HEK293 (cell line): ENCODE data around the gene SNCAIP.

Experiments used
- CTCF ChIP-seq: fragments of 450-650 bp; formaldehyde crosslinking; IDR thresholded peaks from 2 replicates; pipeline ENCODE4 v1.5.1; 2016; ENCODE audit warnings: missing biosample characterization, missing genetic modification characterization
- KLF10 ChIP-seq: fragments of 450-650 bp; IDR thresholded peaks from 2 replicates; pipeline ENCODE4 v1.5.1; 2018; ENCODE audit warnings: missing biosample characterization, mild to moderate bottlenecking, missing genetic modification characterization
- TRIM28 ChIP-seq: IDR thresholded peaks from 2 replicates; pipeline ENCODE4 v1.6.1; 2011; ENCODE audit warnings: low read length, control low read depth, borderline replicate concordance
- ZBTB8A ChIP-seq: fragments of 450-650 bp; formaldehyde crosslinking; IDR thresholded peaks from 2 replicates; pipeline ENCODE4 v1.5.1; 2016; ENCODE audit warnings: missing biosample characterization, missing genetic modification characterization
- ZFHX2 ChIP-seq: fragments of 450-650 bp; formaldehyde crosslinking; conservative IDR thresholded peaks from 2 replicates; pipeline ENCODE4 v1.5.1; 2016; ENCODE audit warnings: missing biosample characterization, missing genetic modification characterization
- ZNF610 ChIP-seq: fragments of 450-650 bp; formaldehyde crosslinking; IDR thresholded peaks from 2 replicates; pipeline ENCODE4 v1.5.1; 2016; ENCODE audit warnings: missing biosample characterization, missing genetic modification characterization, borderline replicate concordance
- ZNF747 ChIP-seq: fragments of 450-650 bp; formaldehyde crosslinking; IDR thresholded peaks from 2 replicates; pipeline ENCODE4 v1.5.1; 2016; ENCODE audit warnings: missing biosample characterization, missing genetic modification characterization
- ZSCAN18 ChIP-seq: fragments of 450-650 bp; formaldehyde crosslinking; IDR thresholded peaks from 2 replicates; pipeline ENCODE4 v1.5.1; 2016; ENCODE audit warnings: missing biosample characterization, missing genetic modification characterization

- TF ChIP-seq CTCF (tag by site-specific recombination) (0 out of 2 replicates have a peak, but pooled peaks have one; percentile 5), ZNF610 (tag by site-specific recombination) (no peak), ZNF747 (no peak), KLF10 (no peak), ZSCAN18 (no peak), ZFHX2 (tag by site-specific recombination) (no peak), ZBTB8A (tag by site-specific recombination) (no peak), TRIM28 (no peak)
These were observed 762 bp downstream of the SNCAIP start for GRCh38 chr5:122312591-122313406.
